Neural progenitor cell (in vitro differentiated cells): Measurements from ENCODE around the gene PEX7. TPM values are rescaled to one million over a fixed set of nuclear protein-coding genes. Genes with fewer than 3 reads are reported as not detected.
"Not testable (repeated sequence)": the region's sequence is repeated elsewhere in the genome, so short reads cannot be mapped to it uniquely, and the experiment has no call there.

Experiments used
- DNase-seq: peaks from one replicate; pipeline ENCODE4 v3.0.0-alpha.2; 2016; ENCODE audit warnings: low spot score
- H2AFZ ChIP-seq: fragments of 200-600 bp; sonication (generic); replicated peaks from 2 replicates; pipeline ENCODE4 v1.6.1; 2016; ENCODE audit warnings: antibody characterized with exemption
- H3F3A ChIP-seq: fragments of 200-600 bp; sonication (generic); 2 replicates; pipeline ENCODE4 v1.6.1; 2016; ENCODE audit warnings: antibody characterized with exemption, low read depth
- H3K27ac ChIP-seq: fragments of 200-600 bp; sonication (generic); 2 replicates; pipeline ENCODE4 v1.5.1; 2016; ENCODE audit warnings: mild to moderate bottlenecking
- H3K27me3 ChIP-seq: fragments of 200-600 bp; sonication (generic); 2 replicates; pipeline ENCODE4 v1.6.1; 2016; ENCODE audit warnings: mild to moderate bottlenecking, moderate library complexity
- H3K36me3 ChIP-seq: fragments of 200-600 bp; sonication (generic); 2 replicates; pipeline ENCODE4 v1.5.1; 2016
- H3K4me1 ChIP-seq: fragments of 200-600 bp; sonication (generic); 2 replicates; pipeline ENCODE4 v1.6.1; 2016; ENCODE audit warnings: mixed run types
- H3K4me2 ChIP-seq: fragments of 200-600 bp; sonication (generic); 2 replicates; pipeline ENCODE4 v1.6.1; 2016
- H3K4me3 ChIP-seq: fragments of 200-600 bp; sonication (generic); 2 replicates; pipeline ENCODE4 v1.5.1; 2016
- H3K79me2 ChIP-seq: fragments of 200-600 bp; sonication (generic); 2 replicates; pipeline ENCODE4 v1.6.1; 2016; ENCODE audit warnings: low read depth
- H3K9ac ChIP-seq: fragments of 200-600 bp; sonication (generic); 2 replicates; pipeline ENCODE4 v1.6.1; 2016
- H3K9me3 ChIP-seq: fragments of 200-600 bp; sonication (generic); 2 replicates; pipeline ENCODE4 v1.5.1; 2016; ENCODE audit warnings: low read depth
- H4K20me1 ChIP-seq: fragments of 200-600 bp; sonication (generic); 2 replicates; pipeline ENCODE4 v1.6.1; 2016; ENCODE audit warnings: low read depth
- H3K27ac Mint-ChIP-seq: 3 replicates; pipeline ENCODE4 v1.8.0; 2021; ENCODE audit warnings: mixed read lengths
- H3K27me3 Mint-ChIP-seq: 2 replicates; pipeline ENCODE4 v1.8.0; 2022; ENCODE audit warnings: low read depth, mild to moderate bottlenecking, inconsistent platforms, moderate library complexity, mixed read lengths; ENCODE audit not compliant: insufficient read depth
- H3K36me3 Mint-ChIP-seq: 3 replicates; pipeline ENCODE4 v1.8.0; 2021; ENCODE audit warnings: mixed read lengths
- H3K4me1 Mint-ChIP-seq: 3 replicates; pipeline ENCODE4 v1.8.0; 2021; ENCODE audit warnings: mixed read lengths
- H3K4me3 Mint-ChIP-seq: 3 replicates; pipeline ENCODE4 v1.8.0; 2021; ENCODE audit warnings: mild to moderate bottlenecking, moderate library complexity, mixed read lengths
- H3K9me3 Mint-ChIP-seq: 3 replicates; pipeline ENCODE4 v1.8.0; 2020; ENCODE audit warnings: mixed read lengths
- CTCF ChIP-seq: fragments of 200-600 bp; sonication (generic); IDR thresholded peaks from 2 replicates; pipeline ENCODE4 v1.5.1; 2017; ENCODE audit warnings: antibody characterized with exemption, mild to moderate bottlenecking
- EZH2 ChIP-seq: fragments of 200-600 bp; sonication (generic); IDR thresholded peaks from 2 replicates; pipeline ENCODE4 v1.6.1; 2017; ENCODE audit warnings: antibody characterized with exemption, mild to moderate bottlenecking, moderate library complexity
- EZH2phosphoT487 ChIP-seq: fragments of 200-600 bp; sonication (generic); IDR thresholded peaks from 2 replicates; pipeline ENCODE4 v1.6.1; 2017; ENCODE audit warnings: antibody characterized with exemption
- total RNA-seq: library from RNA; depleted of rRNA; stranded (reverse); fragments of >200 nt; gene quantifications from 2 replicates; pipeline ENCODE4 v1.2.3, GENCODE V29; 2015; ENCODE audit warnings: low replicate concordance

Gene PEX7
- total RNA-seq, 1 donor from 2014 or later: 16.9 TPM

GRCh38 chr6:136809091-136809860 is 13.1 kb upstream of the PEX7 start:
- no peaks in the 10 kb centered on the region for H3K4me1 Mint-ChIP-seq
- Histone ChIP-seq H3K27me3 (no peaks in the 10 kb centered on the region), H3K79me2 (no peaks in the 10 kb centered on the region), H3K9ac (no peak overlapping the region), H4K20me1 (no peaks in the 10 kb centered on the region), H3K27ac (no peak overlapping the region), H3K4me1 (no peaks in the 10 kb centered on the region), H3F3A (no peaks in the 10 kb centered on the region), H3K4me2 (no peak overlapping the region), H3K4me3 (no peak overlapping the region), H3K36me3 (no peaks in the 10 kb centered on the region), H3K9me3 (no peaks in the 10 kb centered on the region), H2AFZ (no peak overlapping the region)
- H3K4me3 Mint-ChIP-seq: no peak overlapping the region
- no peaks in the 10 kb centered on the region for H3K27me3 Mint-ChIP-seq
- H3K27ac Mint-ChIP-seq: no peak overlapping the region
- no peaks in the 10 kb centered on the region for H3K36me3 Mint-ChIP-seq
- TF ChIP-seq EZH2phosphoT487 (no peak), CTCF (no peak)
- DNase-seq: no peak
- no peaks in the 10 kb centered on the region for H3K9me3 Mint-ChIP-seq

GRCh38 chr6:136811272-136811671 is 11.1 kb upstream of the PEX7 start:
- Mint-ChIP-seq H3K27ac (no peak overlapping the region), H3K4me1 (no peaks in the 10 kb centered on the region), H3K36me3 (no peaks in the 10 kb centered on the region), H3K9me3 (no peaks in the 10 kb centered on the region), H3K27me3 (no peaks in the 10 kb centered on the region), H3K4me3 (no peak overlapping the region)
- Histone ChIP-seq H3F3A (no peaks in the 10 kb centered on the region), H3K9ac (no peak overlapping the region), H3K4me3 (no peak overlapping the region), H3K36me3 (no peaks in the 10 kb centered on the region), H4K20me1 (no peaks in the 10 kb centered on the region), H3K79me2 (no peaks in the 10 kb centered on the region), H3K27me3 (no peaks in the 10 kb centered on the region), H3K4me1 (no peaks in the 10 kb centered on the region), H3K27ac (no peak overlapping the region), H2AFZ (no peak overlapping the region), H3K9me3 (no peaks in the 10 kb centered on the region), H3K4me2 (no peak overlapping the region)
- no peak for DNase-seq
- no peak for TF ChIP-seq CTCF
- TF ChIP-seq EZH2phosphoT487: no peak
- no peak for TF ChIP-seq EZH2

GRCh38 chr6:136812174-136812573 is 10.2 kb upstream of the PEX7 start:
- no peaks in the 10 kb centered on the region for H4K20me1 ChIP-seq
- H2AFZ ChIP-seq: no peak overlapping the region
- H3K36me3 Mint-ChIP-seq: no peaks in the 10 kb centered on the region
- H3K9me3 Mint-ChIP-seq: no peaks in the 10 kb centered on the region
- H3K79me2 ChIP-seq: no peaks in the 10 kb centered on the region
- H3K9ac ChIP-seq: no peak overlapping the region
- no peak overlapping the region for H3K4me2 ChIP-seq
- no peak overlapping the region for H3K27ac ChIP-seq
- no peak overlapping the region for H3K4me3 ChIP-seq
- H3F3A ChIP-seq: no peaks in the 10 kb centered on the region
- H3K36me3 ChIP-seq: no peaks in the 10 kb centered on the region
- TF ChIP-seq EZH2phosphoT487: no peak
- no peak for TF ChIP-seq CTCF
- no peak for TF ChIP-seq EZH2
- no peak overlapping the region for H3K27ac Mint-ChIP-seq
- H3K4me1 Mint-ChIP-seq: no peaks in the 10 kb centered on the region
- no peaks in the 10 kb centered on the region for H3K4me1 ChIP-seq
- no peak for DNase-seq
- H3K27me3 Mint-ChIP-seq: no peaks in the 10 kb centered on the region
- no peak overlapping the region for H3K4me3 Mint-ChIP-seq
- no peaks in the 10 kb centered on the region for H3K27me3 ChIP-seq
- H3K9me3 ChIP-seq: no peaks in the 10 kb centered on the region

- not testable (repeated sequence) for H3K36me3 ChIP-seq, H3K79me2 ChIP-seq, H3F3A ChIP-seq, H4K20me1 ChIP-seq, H3K9ac ChIP-seq, H3K9me3 Mint-ChIP-seq, H3K4me3 Mint-ChIP-seq, H3K4me1 ChIP-seq, H2AFZ ChIP-seq, H3K4me2 ChIP-seq, DNase-seq, H3K27ac Mint-ChIP-seq, H3K27me3 Mint-ChIP-seq, H3K27ac ChIP-seq, H3K36me3 Mint-ChIP-seq, H3K9me3 ChIP-seq, H3K4me1 Mint-ChIP-seq, H3K4me3 ChIP-seq
- H3K27me3 ChIP-seq: peaks cover 11% of the 10 kb centered on the region
Measured at GRCh38 chr6:136815608-136816007, 6.8 kb upstream of the PEX7 start.
